GM23338 (cell line): ENCODE data around the gene LHX4. TPM values are rescaled to one million over a fixed set of nuclear protein-coding genes. Genes with fewer than 3 reads are reported as not detected.

Source experiments
- ATAC-seq: fragments of 200-7000 bp; cut with Tn5 transposase; 3 replicates; pipeline ENCODE4 v1.9.1; 2020
- DNase-seq: peaks from one replicate; pipeline ENCODE4 v3.0.0-alpha.2; 2015; ENCODE audit warnings: low spot score
- H2AFZ ChIP-seq: fragments of 200-600 bp; sonication (generic); 2 replicates; pipeline ENCODE4 v1.8.0; 2016; ENCODE audit warnings: antibody characterized with exemption, mild to moderate bottlenecking, moderate library complexity
- H3F3A ChIP-seq: fragments of 200-600 bp; sonication (generic); replicated peaks from 2 replicates; pipeline ENCODE4 v1.8.0; 2017; ENCODE audit warnings: antibody characterized with exemption, mixed run types, low read depth
- H3K27ac ChIP-seq: fragments of 200-600 bp; sonication (generic); 2 replicates; pipeline ENCODE4 v1.6.1; 2016; ENCODE audit warnings: low read depth
- H3K27me3 ChIP-seq: fragments of 200-600 bp; sonication (generic); 2 replicates; pipeline ENCODE4 v1.8.0; 2016; ENCODE audit warnings: mild to moderate bottlenecking, mixed run types, moderate library complexity; ENCODE audit not compliant: insufficient read depth
- H3K36me3 ChIP-seq: fragments of 200-600 bp; sonication (generic); 2 replicates; pipeline ENCODE4 v1.8.0; 2016; ENCODE audit warnings: mild to moderate bottlenecking; ENCODE audit not compliant: insufficient read depth
- H3K4me1 ChIP-seq: fragments of 200-600 bp; sonication (generic); 2 replicates; pipeline ENCODE4 v1.8.0; 2016; ENCODE audit warnings: mild to moderate bottlenecking, moderate library complexity; ENCODE audit not compliant: insufficient read depth
- H3K4me2 ChIP-seq: fragments of 200-600 bp; sonication (generic); 2 replicates; pipeline ENCODE4 v1.7.1; 2017; ENCODE audit warnings: mixed run types
- H3K4me3 ChIP-seq: fragments of 200-600 bp; sonication (generic); 2 replicates; pipeline ENCODE4 v1.6.1; 2016; ENCODE audit warnings: mixed run types
- H3K79me2 ChIP-seq: fragments of 200-600 bp; sonication (generic); replicated peaks from 2 replicates; pipeline ENCODE4 v1.8.0; 2017; ENCODE audit warnings: mild to moderate bottlenecking; ENCODE audit not compliant: insufficient read depth
- H3K9me2 ChIP-seq: fragments of 200-600 bp; sonication (generic); 2 replicates; pipeline ENCODE4 v1.8.0; 2017; ENCODE audit not compliant: insufficient read depth
- H4K20me1 ChIP-seq: fragments of 200-600 bp; sonication (generic); replicated peaks from 2 replicates; pipeline ENCODE4 v1.8.0; 2017; ENCODE audit warnings: mild to moderate bottlenecking; ENCODE audit not compliant: insufficient read depth
- H3K27ac Mint-ChIP-seq: 2 replicates; pipeline ENCODE4 v1.8.0; 2020; ENCODE audit warnings: inconsistent platforms, mild to moderate bottlenecking, moderate library complexity, mixed read lengths
- H3K27me3 Mint-ChIP-seq: 3 replicates; pipeline ENCODE4 v1.8.0; 2022; ENCODE audit warnings: low read depth, mild to moderate bottlenecking, moderate library complexity, mixed read lengths, inconsistent platforms; ENCODE audit not compliant: insufficient read depth, poor library complexity
- H3K36me3 Mint-ChIP-seq: 3 replicates; pipeline ENCODE4 v1.8.0; 2021; ENCODE audit warnings: low read depth, mild to moderate bottlenecking, inconsistent platforms, moderate library complexity, mixed read lengths
- H3K4me1 Mint-ChIP-seq: 3 replicates; pipeline ENCODE4 v1.8.0; 2020; ENCODE audit warnings: mild to moderate bottlenecking, inconsistent platforms, mixed read lengths
- H3K4me3 Mint-ChIP-seq: 3 replicates; pipeline ENCODE4 v1.8.0; 2021; ENCODE audit warnings: moderate library complexity, mild to moderate bottlenecking, inconsistent platforms, mixed read lengths
- H3K9me3 Mint-ChIP-seq: 3 replicates; pipeline ENCODE4 v1.8.0; 2020; ENCODE audit warnings: moderate library complexity, mild to moderate bottlenecking, inconsistent platforms, mixed read lengths
- CREB1 ChIP-seq: fragments of 250-450 bp; sonication (Bioruptor Pico); IDR thresholded peaks from 2 replicates; pipeline ENCODE4 v1.5.0; 2020; ENCODE audit warnings: low read depth, mild to moderate bottlenecking, moderate library complexity
- EZH2 ChIP-seq: fragments of 200-600 bp; sonication (generic); IDR thresholded peaks from one replicate; pipeline ENCODE4 v1.8.0; 2017; ENCODE audit warnings: antibody characterized with exemption, mild to moderate bottlenecking, low read depth; ENCODE audit not compliant: unreplicated experiment
- EZH2phosphoT487 ChIP-seq: fragments of 200-600 bp; sonication (generic); IDR thresholded peaks from one replicate; pipeline ENCODE4 v1.8.1; 2018; ENCODE audit warnings: antibody characterized with exemption; ENCODE audit not compliant: unreplicated experiment
- JUNB ChIP-seq: IDR thresholded peaks from one replicate; pipeline ENCODE4 v1.6.1; 2016; ENCODE audit warnings: antibody characterized with exemption; ENCODE audit not compliant: unreplicated experiment
- NANOG ChIP-seq: IDR thresholded peaks from 2 replicates; pipeline ENCODE4 v1.6.1; 2016; ENCODE audit warnings: antibody characterized with exemption, borderline replicate concordance
- POLR2AphosphoS5 ChIP-seq: IDR thresholded peaks from 2 replicates; pipeline ENCODE4 v1.6.1; 2016; ENCODE audit warnings: antibody characterized with exemption, low read depth
- ZNF114 ChIP-seq: fragments of 250-450 bp; sonication (Bioruptor Pico); IDR thresholded peaks from 2 replicates; pipeline ENCODE4 v1.5.0; 2020; ENCODE audit warnings: mild to moderate bottlenecking, moderate library complexity
- ZNF331 ChIP-seq: fragments of 250-450 bp; sonication (Bioruptor Pico); IDR thresholded peaks from 2 replicates; pipeline ENCODE4 v1.5.0; 2020; ENCODE audit warnings: low read depth, mild to moderate bottlenecking, moderate library complexity
- polyA plus RNA-seq: library from polyadenylated mRNA; unstranded; fragments of >200 nt; fragmentation: Nextera tagmentation; extraction: Ambion mirVana; gene quantifications from 2 replicates; pipeline ENCODE4 v1.2.1, GENCODE V29; 2016
- total RNA-seq: library from RNA; depleted of rRNA; stranded (reverse); fragments of >200 nt; shearing (Covaris generic); gene quantifications from 2 replicates; pipeline ENCODE4 v1.2.3, GENCODE V29; 2014
- TF ChIP-seq, protein P1 (sequence below), 2 experiments: fragments of 200-600 bp in 1 of 2; sonication (generic) in 1 of 2; conservative IDR thresholded peaks; 2 replicates each; pipeline versions ENCODE4 v1.5.1 to v1.6.1; 2016 to 2017; ENCODE audit warnings: antibody characterized with exemption in 2 of 2, low read depth in 2 of 2, mild to moderate bottlenecking in 2 of 2, moderate library complexity in 1 of 2
- TF ChIP-seq, protein P2 (sequence below): IDR thresholded peaks from 2 replicates; pipeline ENCODE4 v1.6.1; 2016; ENCODE audit warnings: antibody characterized with exemption
- TF ChIP-seq, protein P3 (sequence below): IDR thresholded peaks from one replicate; pipeline ENCODE4 v1.6.1; 2018; ENCODE audit warnings: antibody characterized with exemption; ENCODE audit not compliant: unreplicated experiment

Gene LHX4
- total and polyA plus RNA-seq, 2 experiments from 2014 or later = 1.4 to 2.5 TPM

DNA sequence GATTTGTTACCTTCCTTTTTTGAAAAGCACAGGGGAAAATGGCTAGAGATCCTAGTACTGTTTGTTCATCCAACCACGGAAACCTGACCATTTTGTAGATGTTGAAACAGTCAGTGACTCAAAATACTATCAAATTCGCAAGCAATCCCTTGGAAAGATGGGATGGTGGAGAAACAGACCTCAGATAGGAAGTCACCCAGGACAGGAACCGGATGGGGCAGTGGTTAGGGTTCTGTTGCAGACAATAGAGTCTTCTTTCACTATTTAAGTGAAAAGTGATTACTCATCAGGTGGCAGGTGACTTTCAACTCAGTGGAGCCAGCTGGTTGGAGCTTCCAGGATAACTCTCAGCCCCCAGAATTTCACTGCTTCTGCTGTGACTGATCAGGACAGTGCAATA, 17.0 kb downstream of the LHX4 start (continued):
- TF ChIP-seq CREB1 (CRISPR knock-in tag) (no peak), NANOG (no peak), JUNB (no peak), EZH2 (no peak), ZNF331 (CRISPR knock-in tag) (no peak), EZH2phosphoT487 (no peak), ZNF114 (CRISPR knock-in tag) (no peak), POLR2AphosphoS5 (no peak)
- TF ChIP-seq, protein P1, sequence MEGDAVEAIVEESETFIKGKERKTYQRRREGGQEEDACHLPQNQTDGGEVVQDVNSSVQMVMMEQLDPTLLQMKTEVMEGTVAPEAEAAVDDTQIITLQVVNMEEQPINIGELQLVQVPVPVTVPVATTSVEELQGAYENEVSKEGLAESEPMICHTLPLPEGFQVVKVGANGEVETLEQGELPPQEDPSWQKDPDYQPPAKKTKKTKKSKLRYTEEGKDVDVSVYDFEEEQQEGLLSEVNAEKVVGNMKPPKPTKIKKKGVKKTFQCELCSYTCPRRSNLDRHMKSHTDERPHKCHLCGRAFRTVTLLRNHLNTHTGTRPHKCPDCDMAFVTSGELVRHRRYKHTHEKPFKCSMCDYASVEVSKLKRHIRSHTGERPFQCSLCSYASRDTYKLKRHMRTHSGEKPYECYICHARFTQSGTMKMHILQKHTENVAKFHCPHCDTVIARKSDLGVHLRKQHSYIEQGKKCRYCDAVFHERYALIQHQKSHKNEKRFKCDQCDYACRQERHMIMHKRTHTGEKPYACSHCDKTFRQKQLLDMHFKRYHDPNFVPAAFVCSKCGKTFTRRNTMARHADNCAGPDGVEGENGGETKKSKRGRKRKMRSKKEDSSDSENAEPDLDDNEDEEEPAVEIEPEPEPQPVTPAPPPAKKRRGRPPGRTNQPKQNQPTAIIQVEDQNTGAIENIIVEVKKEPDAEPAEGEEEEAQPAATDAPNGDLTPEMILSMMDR (conservative IDR thresholded peaks at IDR 0.05; ENCODE audit: low read depth in 2 of 2) = no peak
- TF ChIP-seq, protein P2, sequence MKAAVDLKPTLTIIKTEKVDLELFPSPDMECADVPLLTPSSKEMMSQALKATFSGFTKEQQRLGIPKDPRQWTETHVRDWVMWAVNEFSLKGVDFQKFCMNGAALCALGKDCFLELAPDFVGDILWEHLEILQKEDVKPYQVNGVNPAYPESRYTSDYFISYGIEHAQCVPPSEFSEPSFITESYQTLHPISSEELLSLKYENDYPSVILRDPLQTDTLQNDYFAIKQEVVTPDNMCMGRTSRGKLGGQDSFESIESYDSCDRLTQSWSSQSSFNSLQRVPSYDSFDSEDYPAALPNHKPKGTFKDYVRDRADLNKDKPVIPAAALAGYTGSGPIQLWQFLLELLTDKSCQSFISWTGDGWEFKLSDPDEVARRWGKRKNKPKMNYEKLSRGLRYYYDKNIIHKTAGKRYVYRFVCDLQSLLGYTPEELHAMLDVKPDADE = no peak
- TF ChIP-seq, protein P3, sequence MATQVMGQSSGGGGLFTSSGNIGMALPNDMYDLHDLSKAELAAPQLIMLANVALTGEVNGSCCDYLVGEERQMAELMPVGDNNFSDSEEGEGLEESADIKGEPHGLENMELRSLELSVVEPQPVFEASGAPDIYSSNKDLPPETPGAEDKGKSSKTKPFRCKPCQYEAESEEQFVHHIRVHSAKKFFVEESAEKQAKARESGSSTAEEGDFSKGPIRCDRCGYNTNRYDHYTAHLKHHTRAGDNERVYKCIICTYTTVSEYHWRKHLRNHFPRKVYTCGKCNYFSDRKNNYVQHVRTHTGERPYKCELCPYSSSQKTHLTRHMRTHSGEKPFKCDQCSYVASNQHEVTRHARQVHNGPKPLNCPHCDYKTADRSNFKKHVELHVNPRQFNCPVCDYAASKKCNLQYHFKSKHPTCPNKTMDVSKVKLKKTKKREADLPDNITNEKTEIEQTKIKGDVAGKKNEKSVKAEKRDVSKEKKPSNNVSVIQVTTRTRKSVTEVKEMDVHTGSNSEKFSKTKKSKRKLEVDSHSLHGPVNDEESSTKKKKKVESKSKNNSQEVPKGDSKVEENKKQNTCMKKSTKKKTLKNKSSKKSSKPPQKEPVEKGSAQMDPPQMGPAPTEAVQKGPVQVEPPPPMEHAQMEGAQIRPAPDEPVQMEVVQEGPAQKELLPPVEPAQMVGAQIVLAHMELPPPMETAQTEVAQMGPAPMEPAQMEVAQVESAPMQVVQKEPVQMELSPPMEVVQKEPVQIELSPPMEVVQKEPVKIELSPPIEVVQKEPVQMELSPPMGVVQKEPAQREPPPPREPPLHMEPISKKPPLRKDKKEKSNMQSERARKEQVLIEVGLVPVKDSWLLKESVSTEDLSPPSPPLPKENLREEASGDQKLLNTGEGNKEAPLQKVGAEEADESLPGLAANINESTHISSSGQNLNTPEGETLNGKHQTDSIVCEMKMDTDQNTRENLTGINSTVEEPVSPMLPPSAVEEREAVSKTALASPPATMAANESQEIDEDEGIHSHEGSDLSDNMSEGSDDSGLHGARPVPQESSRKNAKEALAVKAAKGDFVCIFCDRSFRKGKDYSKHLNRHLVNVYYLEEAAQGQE = no peak

DNA sequence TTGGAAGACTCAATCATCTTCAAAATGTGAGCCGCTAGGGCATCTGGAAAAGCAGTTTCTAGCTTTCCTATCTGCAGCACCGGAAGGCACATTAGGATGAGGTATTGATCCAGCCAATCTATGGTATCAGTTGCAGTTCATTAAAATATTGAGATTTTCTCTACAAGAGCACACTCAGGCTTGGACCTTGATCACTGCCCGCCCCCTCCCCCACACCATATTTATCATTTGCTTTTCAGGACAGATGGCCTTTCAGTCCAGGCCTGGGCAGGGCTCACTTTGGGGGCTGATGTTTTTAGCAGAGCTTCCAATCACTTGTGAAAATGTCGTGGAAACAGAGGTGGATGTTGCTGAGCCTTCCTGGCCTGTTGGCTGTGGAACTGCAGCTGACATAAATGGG, 17.5 kb downstream of the LHX4 start:
- Histone ChIP-seq H3F3A (0 out of 2 replicates have a peak, but pooled peaks cover 2% of the 10 kb centered on the region), H3K27me3 (no peaks in the 10 kb centered on the region), H3K36me3 (no peaks in the 10 kb centered on the region), H3K4me3 (no peak overlapping the region), H3K4me1 (peaks cover 28% of the 10 kb centered on the region), H3K79me2 (no peaks in the 10 kb centered on the region), H2AFZ (no peak overlapping the region), H3K4me2 (no peak overlapping the region), H3K27ac (no peak overlapping the region), H3K9me2 (no peaks in the 10 kb centered on the region), H4K20me1 (0 out of 2 replicates have a peak, but pooled peaks cover 3% of the 10 kb centered on the region)
- Mint-ChIP-seq H3K4me3 (no peak overlapping the region), H3K36me3 (no peaks in the 10 kb centered on the region; the same call in 2 of the 3 replicates), H3K9me3 (no peaks in the 10 kb centered on the region), H3K27ac (no peak overlapping the region), H3K27me3 (peaks cover 22% of the 10 kb centered on the region), H3K4me1 (peaks cover 49% of the 10 kb centered on the region)
- ATAC-seq (no peak), DNase-seq (no peak)
- TF ChIP-seq, protein P2 = no peak
- TF ChIP-seq, protein P3 = no peak
- TF ChIP-seq EZH2 (no peak), CREB1 (CRISPR knock-in tag) (no peak), EZH2phosphoT487 (no peak), ZNF331 (CRISPR knock-in tag) (no peak), NANOG (no peak), JUNB (no peak), POLR2AphosphoS5 (no peak), ZNF114 (CRISPR knock-in tag) (no peak)
- TF ChIP-seq, protein P1 (conservative IDR thresholded peaks at IDR 0.05; ENCODE audit: low read depth in 2 of 2) = no peak
